K562 (cell line): ENCODE measurements around the gene GLUL. TPM values are rescaled to one million over a fixed set of nuclear protein-coding genes. Genes with fewer than 3 reads are reported as not detected.

ENCODE experiments used
- BRD4 ChIP-seq: fragments of 200-600 bp; sonication (generic); IDR thresholded peaks from 2 replicates; pipeline ENCODE4 v1.6.1; 2017; ENCODE audit warnings: inconsistent platforms
- FOSL1 ChIP-seq: fragments of 200-800 bp; sonication (Bioruptor generic); conservative IDR thresholded peaks from 2 replicates; pipeline ENCODE4 v1.6.1; 2016; ENCODE audit warnings: missing genetic modification characterization, missing compliant biosample characterization
- HIVEP1 ChIP-seq: fragments of 250-450 bp; sonication (Bioruptor Pico); IDR thresholded peaks from 2 replicates; pipeline ENCODE4 v1.4.0; 2020; ENCODE audit warnings: mild to moderate bottlenecking
- JUND ChIP-seq, 2 experiments: IDR thresholded peaks; 2 replicates in 1 of 2; 3 replicates in 1 of 2; pipeline ENCODE4 v1.6.1; 2011; ENCODE audit warnings: borderline replicate concordance in 2 of 2, low read depth in 2 of 2, low read length in 2 of 2, improper control_type of control experiment in 1 of 2, missing biosample characterization in 1 of 2, missing genetic modification characterization in 1 of 2, missing genetic modification reagents in 1 of 2
- KLF6 ChIP-seq: fragments of 250-450 bp; sonication (Bioruptor Pico); IDR thresholded peaks from 2 replicates; pipeline ENCODE4 v1.4.0; 2020; ENCODE audit warnings: mild to moderate bottlenecking, moderate library complexity, borderline replicate concordance
- POLR2H ChIP-seq: IDR thresholded peaks from 2 replicates; pipeline ENCODE4 v1.6.1; 2016; ENCODE audit warnings: missing genetic modification characterization, low read depth, mild to moderate bottlenecking, control low read depth, missing compliant biosample characterization, moderate library complexity
- TCF7 ChIP-seq: sonication (generic); IDR thresholded peaks from 2 replicates; pipeline ENCODE4 v1.6.1; 2016; ENCODE audit warnings: antibody characterized with exemption, borderline replicate concordance
- TCF7L2 ChIP-seq: fragments of 150-350 bp; IDR thresholded peaks from 2 replicates; pipeline ENCODE4 v1.6.1; 2016; ENCODE audit warnings: low read depth, mild to moderate bottlenecking, low read length, moderate library complexity
- TOE1 ChIP-seq, 2 experiments: fragments of 450-650 bp in 1 of 2; sonication (generic) in 1 of 2; formaldehyde crosslinking in 1 of 2; IDR thresholded peaks; 2 replicates each; pipeline versions ENCODE4 v1.7.1 to v1.8.0; 2016 to 2022; ENCODE audit warnings: borderline replicate concordance in 2 of 2, mild to moderate bottlenecking in 2 of 2, antibody characterized with exemption in 1 of 2, inconsistent platforms in 1 of 2, low read depth in 1 of 2, missing genetic modification reagents in 1 of 2, moderate library complexity in 1 of 2
- U2AF1 ChIP-seq: fragments of 200-400 bp; formaldehyde crosslinking; optimal IDR thresholded peaks from 2 replicates; pipeline ENCODE3; 2017; ENCODE audit warnings: mild to moderate bottlenecking, low read depth, low read length, moderate library complexity
- YBX1 ChIP-seq: fragments of 450-650 bp; IDR thresholded peaks from 2 replicates; pipeline ENCODE4 v1.7.1; 2016; ENCODE audit warnings: mild to moderate bottlenecking
- ZFP36 ChIP-seq: fragments of 150-350 bp; IDR thresholded peaks from 2 replicates; pipeline ENCODE4 v1.6.1; 2018; ENCODE audit warnings: low read length, low read depth; ENCODE audit not compliant: partially characterized antibody
- ZNF696 ChIP-seq: fragments of 250-450 bp; sonication (Bioruptor Pico); conservative IDR thresholded peaks from 2 replicates; pipeline ENCODE4 v1.4.0; 2020; ENCODE audit warnings: mild to moderate bottlenecking, moderate library complexity
- polyA plus RNA-seq, 8 experiments: library from polyadenylated mRNA; depleted of rRNA in 4 of 8; stranded (reverse) in 5 of 8; unstranded in 3 of 8; fragments of >200 nt; fragmentation: Nextera tagmentation in 2 of 8; fragmentation: Illumina TruSeq in 1 of 8; extraction: Ambion mirVana in 2 of 8; extraction: Trizol in 1 of 8; gene quantifications; 2 replicates each; pipeline versions ENCODE4 v1.2.1 to v1.2.3, GENCODE V29; 2011 to 2014; ENCODE audit warnings: inconsistent platforms in 1 of 8, missing spikeins in 1 of 8
- total RNA-seq, 7 experiments: library from RNA; depleted of rRNA in 6 of 7; stranded (reverse); fragments of >200 nt in 6 of 7; fragmentation: Illumina TruSeq in 2 of 7; extraction: Trizol in 2 of 7; gene quantifications; 2 replicates each; pipeline versions ENCODE4 v1.2.1 to v1.2.3, GENCODE V29; 2011 to 2021; ENCODE audit warnings: low replicate concordance in 1 of 7
- TF ChIP-seq, protein P1 (sequence below): fragments of 200-800 bp; sonication (Bioruptor generic); IDR thresholded peaks from 2 replicates; pipeline ENCODE4 v1.6.1; 2016; ENCODE audit warnings: missing genetic modification characterization, missing compliant biosample characterization
- TF ChIP-seq, protein P2 (sequence below): fragments of 250-450 bp; sonication (Bioruptor Pico); IDR thresholded peaks from 2 replicates; pipeline ENCODE4 v1.4.0; 2020
- TF ChIP-seq, protein P3 (sequence below): sonication (generic); formaldehyde crosslinking; IDR thresholded peaks from 2 replicates; pipeline ENCODE4 v1.8.0; 2022; ENCODE audit warnings: mild to moderate bottlenecking, missing genetic modification reagents, borderline replicate concordance

GLUL gene
- total and polyA plus RNA-seq, 9 of the 15 experiments (the other 6 are each of a cell fraction or from before 2014, with no cell fraction given), result 1,088 to 4,222 (median 1,338) TPM

DNA sequence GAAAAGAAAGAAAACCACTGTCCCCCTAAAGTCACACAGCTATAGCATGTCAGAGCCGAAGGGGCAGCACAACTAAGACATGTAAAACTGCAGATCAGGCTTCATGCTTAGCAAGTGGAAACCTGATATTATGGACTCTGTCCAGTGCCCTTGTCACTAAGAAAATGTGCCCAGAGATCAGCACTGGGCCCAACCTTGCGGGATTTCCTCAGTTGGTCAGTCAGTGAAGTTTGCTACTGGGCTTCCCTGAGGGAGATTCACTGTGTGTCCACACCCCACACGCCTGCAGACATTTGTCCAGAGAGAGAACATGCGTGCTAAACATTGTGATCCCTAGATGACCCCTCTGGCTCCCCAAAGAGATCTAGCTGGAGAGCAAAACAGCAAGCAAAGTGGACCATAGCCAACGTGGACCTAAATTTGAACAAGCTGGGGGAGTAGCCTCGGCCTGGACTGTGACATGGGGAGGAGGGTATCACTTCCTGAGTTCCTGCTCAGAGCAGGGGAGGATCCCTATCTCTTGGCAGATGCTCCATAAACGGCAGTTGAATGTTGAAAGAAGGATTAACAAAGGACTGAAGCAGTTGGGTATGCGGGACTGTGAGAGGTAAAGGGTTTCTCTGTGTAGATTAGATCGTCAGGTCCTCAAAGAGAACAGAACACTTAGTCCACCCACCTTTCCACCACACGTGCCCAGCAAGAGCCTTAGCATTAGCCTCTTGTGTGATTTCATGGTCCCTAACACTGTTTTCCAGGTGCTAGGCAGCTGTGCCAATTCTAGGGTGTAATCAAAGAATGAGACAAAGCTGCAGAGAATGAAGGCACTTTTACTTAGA lies 53.6 kb downstream of the GLUL start (continued):
- TF ChIP-seq, protein P1, sequence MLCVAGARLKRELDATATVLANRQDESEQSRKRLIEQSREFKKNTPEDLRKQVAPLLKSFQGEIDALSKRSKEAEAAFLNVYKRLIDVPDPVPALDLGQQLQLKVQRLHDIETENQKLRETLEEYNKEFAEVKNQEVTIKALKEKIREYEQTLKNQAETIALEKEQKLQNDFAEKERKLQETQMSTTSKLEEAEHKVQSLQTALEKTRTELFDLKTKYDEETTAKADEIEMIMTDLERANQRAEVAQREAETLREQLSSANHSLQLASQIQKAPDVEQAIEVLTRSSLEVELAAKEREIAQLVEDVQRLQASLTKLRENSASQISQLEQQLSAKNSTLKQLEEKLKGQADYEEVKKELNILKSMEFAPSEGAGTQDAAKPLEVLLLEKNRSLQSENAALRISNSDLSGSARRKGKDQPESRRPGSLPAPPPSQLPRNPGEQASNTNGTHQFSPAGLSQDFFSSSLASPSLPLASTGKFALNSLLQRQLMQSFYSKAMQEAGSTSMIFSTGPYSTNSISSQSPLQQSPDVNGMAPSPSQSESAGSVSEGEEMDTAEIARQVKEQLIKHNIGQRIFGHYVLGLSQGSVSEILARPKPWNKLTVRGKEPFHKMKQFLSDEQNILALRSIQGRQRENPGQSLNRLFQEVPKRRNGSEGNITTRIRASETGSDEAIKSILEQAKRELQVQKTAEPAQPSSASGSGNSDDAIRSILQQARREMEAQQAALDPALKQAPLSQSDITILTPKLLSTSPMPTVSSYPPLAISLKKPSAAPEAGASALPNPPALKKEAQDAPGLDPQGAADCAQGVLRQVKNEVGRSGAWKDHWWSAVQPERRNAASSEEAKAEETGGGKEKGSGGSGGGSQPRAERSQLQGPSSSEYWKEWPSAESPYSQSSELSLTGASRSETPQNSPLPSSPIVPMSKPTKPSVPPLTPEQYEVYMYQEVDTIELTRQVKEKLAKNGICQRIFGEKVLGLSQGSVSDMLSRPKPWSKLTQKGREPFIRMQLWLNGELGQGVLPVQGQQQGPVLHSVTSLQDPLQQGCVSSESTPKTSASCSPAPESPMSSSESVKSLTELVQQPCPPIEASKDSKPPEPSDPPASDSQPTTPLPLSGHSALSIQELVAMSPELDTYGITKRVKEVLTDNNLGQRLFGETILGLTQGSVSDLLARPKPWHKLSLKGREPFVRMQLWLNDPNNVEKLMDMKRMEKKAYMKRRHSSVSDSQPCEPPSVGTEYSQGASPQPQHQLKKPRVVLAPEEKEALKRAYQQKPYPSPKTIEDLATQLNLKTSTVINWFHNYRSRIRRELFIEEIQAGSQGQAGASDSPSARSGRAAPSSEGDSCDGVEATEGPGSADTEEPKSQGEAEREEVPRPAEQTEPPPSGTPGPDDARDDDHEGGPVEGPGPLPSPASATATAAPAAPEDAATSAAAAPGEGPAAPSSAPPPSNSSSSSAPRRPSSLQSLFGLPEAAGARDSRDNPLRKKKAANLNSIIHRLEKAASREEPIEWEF, result no peak; the same call in 1 of the 2 replicates
- TF ChIP-seq KLF6 (CRISPR knock-in tag), result peak; percentile 64; the same call in 1 of the 2 replicates
- TF ChIP-seq TCF7L2, result no peak
- 0 out of 2 replicates have a peak, but pooled peaks have one; percentile 64 for TF ChIP-seq TOE1 (IDR thresholded peaks at IDR 0.05; ENCODE audit: borderline replicate concordance)
- TF ChIP-seq TOE1 (CRISPR knock-in tag; IDR thresholded peaks at IDR 0.05; ENCODE audit: borderline replicate concordance, low read depth), result no peak
- TF ChIP-seq U2AF1, result no peak
- TF ChIP-seq JUND (IDR thresholded peaks at IDR 0.05; ENCODE audit: borderline replicate concordance, low read depth, low read length), result peak; percentile 76
- TF ChIP-seq JUND (tag; IDR thresholded peaks at IDR 0.05; ENCODE audit: borderline replicate concordance, low read depth, low read length), result peak; percentile 86; the same call in 2 of the 3 replicates
- TF ChIP-seq HIVEP1 (CRISPR knock-in tag), result peak; percentile 65; the same call in 1 of the 2 replicates
- TF ChIP-seq, protein P2, sequence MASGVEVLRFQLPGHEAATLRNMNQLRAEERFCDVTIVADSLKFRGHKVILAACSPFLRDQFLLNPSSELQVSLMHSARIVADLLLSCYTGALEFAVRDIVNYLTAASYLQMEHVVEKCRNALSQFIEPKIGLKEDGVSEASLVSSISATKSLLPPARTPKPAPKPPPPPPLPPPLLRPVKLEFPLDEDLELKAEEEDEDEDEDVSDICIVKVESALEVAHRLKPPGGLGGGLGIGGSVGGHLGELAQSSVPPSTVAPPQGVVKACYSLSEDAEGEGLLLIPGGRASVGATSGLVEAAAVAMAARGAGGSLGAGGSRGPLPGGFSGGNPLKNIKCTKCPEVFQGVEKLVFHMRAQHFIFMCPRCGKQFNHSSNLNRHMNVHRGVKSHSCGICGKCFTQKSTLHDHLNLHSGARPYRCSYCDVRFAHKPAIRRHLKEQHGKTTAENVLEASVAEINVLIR (CRISPR knock-in tag), result peak; percentile 60; the same call in 1 of the 2 replicates
- 0 out of 2 replicates have a peak, but pooled peaks have one; percentile 17 for TF ChIP-seq POLR2H (tag)
- no peak for TF ChIP-seq YBX1
- TF ChIP-seq FOSL1, result peak; percentile 37; the same call in 1 of the 2 replicates
- peak; percentile 39 for TF ChIP-seq ZFP36
- TF ChIP-seq ZNF696, result no peak
- TF ChIP-seq, protein P3, sequence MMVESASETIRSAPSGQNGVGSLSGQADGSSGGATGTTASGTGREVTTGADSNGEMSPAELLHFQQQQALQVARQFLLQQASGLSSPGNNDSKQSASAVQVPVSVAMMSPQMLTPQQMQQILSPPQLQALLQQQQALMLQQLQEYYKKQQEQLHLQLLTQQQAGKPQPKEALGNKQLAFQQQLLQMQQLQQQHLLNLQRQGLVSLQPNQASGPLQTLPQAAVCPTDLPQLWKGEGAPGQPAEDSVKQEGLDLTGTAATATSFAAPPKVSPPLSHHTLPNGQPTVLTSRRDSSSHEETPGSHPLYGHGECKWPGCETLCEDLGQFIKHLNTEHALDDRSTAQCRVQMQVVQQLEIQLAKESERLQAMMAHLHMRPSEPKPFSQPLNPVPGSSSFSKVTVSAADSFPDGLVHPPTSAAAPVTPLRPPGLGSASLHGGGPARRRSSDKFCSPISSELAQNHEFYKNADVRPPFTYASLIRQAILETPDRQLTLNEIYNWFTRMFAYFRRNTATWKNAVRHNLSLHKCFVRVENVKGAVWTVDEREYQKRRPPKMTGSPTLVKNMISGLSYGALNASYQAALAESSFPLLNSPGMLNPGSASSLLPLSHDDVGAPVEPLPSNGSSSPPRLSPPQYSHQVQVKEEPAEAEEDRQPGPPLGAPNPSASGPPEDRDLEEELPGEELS (CRISPR knock-in tag), result no peak
- TF ChIP-seq TCF7, result peak; percentile 85; the same call in 1 of the 2 replicates
- TF ChIP-seq BRD4, result no peak; the same call in 1 of the 2 replicates
